HEK293 (cell line): ENCODE data around the gene CD86.

ENCODE experiments used
- CTCF ChIA-PET: fragments of 350-600 bp; formaldehyde crosslinking; extraction: SDS; loops from one replicate; lab custom pipeline; 2021; ENCODE audit warnings: antibody characterized with exemption; lab: Yijun Ruan, JAX
- POLR2A ChIA-PET: fragments of 300-600 bp; formaldehyde crosslinking; extraction: SDS; loops from one replicate; lab custom pipeline; 2020; ENCODE audit warnings: antibody characterized with exemption, inconsistent platforms; lab: Yijun Ruan, JAX
- H3K27ac ChIP-seq: fragments of 200-500 bp; sonication (Bioruptor generic); 2 replicates; pipeline ENCODE4 v1.5.1; 2014; ENCODE audit warnings: low read depth, low read length, control low read depth, inconsistent platforms; ENCODE audit errors: extremely low read depth
- H3K36me3 ChIP-seq, 2 experiments: fragments of 200-500 bp in 1 of 2; sonication (Bioruptor generic) in 1 of 2; 1 replicate in 1 of 2; 2 replicates in 1 of 2; pipeline ENCODE4 v1.5.1; 2014 to 2017; ENCODE audit warnings: inconsistent platforms in 2 of 2, low read length in 2 of 2; ENCODE audit not compliant: control insufficient read depth in 2 of 2, insufficient read depth in 1 of 2
- H3K4me1 ChIP-seq: fragments of 200-500 bp; sonication (Bioruptor generic); 2 replicates; pipeline ENCODE4 v1.5.1; 2014; ENCODE audit warnings: mild to moderate bottlenecking, low read length, inconsistent platforms; ENCODE audit not compliant: control insufficient read depth, insufficient read depth
- H3K4me3 ChIP-seq: 2 replicates; pipeline ENCODE4 v1.5.1; 2011; ENCODE audit warnings: low read depth, mild to moderate bottlenecking, control low read depth, low read length, moderate library complexity
- H3K9me3 ChIP-seq: fragments of 200-500 bp; sonication (Bioruptor generic); 2 replicates; pipeline ENCODE4 v1.5.1; 2014; ENCODE audit warnings: low read depth, low read length, inconsistent platforms; ENCODE audit not compliant: control insufficient read depth, insufficient read depth
- INSM2 ChIP-seq: fragments of 450-650 bp; formaldehyde crosslinking; IDR thresholded peaks from 2 replicates; pipeline ENCODE4 v1.5.1; 2016; ENCODE audit warnings: missing biosample characterization, missing genetic modification characterization
- KLF16 ChIP-seq: fragments of 450-650 bp; formaldehyde crosslinking; IDR thresholded peaks from 2 replicates; pipeline ENCODE4 v1.5.1; 2017; ENCODE audit warnings: missing biosample characterization, missing genetic modification characterization
- MEIS1 ChIP-seq: sonication (generic); formaldehyde crosslinking; IDR thresholded peaks from 2 replicates; pipeline ENCODE4 v1.8.1; 2022; ENCODE audit warnings: missing genetic modification reagents, mild to moderate bottlenecking, borderline replicate concordance
- MYNN ChIP-seq: fragments of 450-650 bp; formaldehyde crosslinking; IDR thresholded peaks from 2 replicates; pipeline ENCODE4 v1.5.1; 2016; ENCODE audit warnings: missing biosample characterization, missing genetic modification characterization, borderline replicate concordance
- PRDM6 ChIP-seq: fragments of 450-650 bp; formaldehyde crosslinking; IDR thresholded peaks from 2 replicates; pipeline ENCODE4 v1.5.1; 2017; ENCODE audit warnings: missing biosample characterization, missing genetic modification characterization
- SCRT2 ChIP-seq: fragments of 450-650 bp; formaldehyde crosslinking; IDR thresholded peaks from 2 replicates; pipeline ENCODE4 v1.5.1; 2016; ENCODE audit warnings: missing biosample characterization, missing genetic modification characterization
- YY2 ChIP-seq: fragments of 450-650 bp; formaldehyde crosslinking; IDR thresholded peaks from 2 replicates; pipeline ENCODE4 v1.5.1; 2016; ENCODE audit warnings: missing biosample characterization, missing genetic modification characterization
- ZFP69B ChIP-seq: fragments of 450-650 bp; formaldehyde crosslinking; IDR thresholded peaks from 2 replicates; pipeline ENCODE4 v1.5.1; 2016; ENCODE audit warnings: missing biosample characterization, missing genetic modification characterization
- ZNF138 ChIP-seq: fragments of 450-650 bp; formaldehyde crosslinking; IDR thresholded peaks from 2 replicates; pipeline ENCODE4 v1.5.1; 2016; ENCODE audit warnings: missing biosample characterization, missing genetic modification characterization, borderline replicate concordance
- ZNF140 ChIP-seq: fragments of 450-650 bp; formaldehyde crosslinking; IDR thresholded peaks from 2 replicates; pipeline ENCODE4 v1.5.1; 2016; ENCODE audit warnings: missing biosample characterization, missing genetic modification characterization
- ZNF2 ChIP-seq: fragments of 450-650 bp; formaldehyde crosslinking; IDR thresholded peaks from 2 replicates; pipeline ENCODE4 v1.5.1; 2016; ENCODE audit warnings: missing biosample characterization, missing genetic modification characterization
- ZNF280C ChIP-seq: fragments of 450-650 bp; formaldehyde crosslinking; IDR thresholded peaks from 2 replicates; pipeline ENCODE4 v1.5.1; 2016; ENCODE audit warnings: missing biosample characterization, missing genetic modification characterization
- ZNF335 ChIP-seq: fragments of 450-650 bp; formaldehyde crosslinking; conservative IDR thresholded peaks from 2 replicates; pipeline ENCODE4 v1.5.1; 2016; ENCODE audit warnings: missing biosample characterization, missing genetic modification characterization
- ZNF555 ChIP-seq: fragments of 450-650 bp; formaldehyde crosslinking; conservative IDR thresholded peaks from 2 replicates; pipeline ENCODE4 v1.5.1; 2017; ENCODE audit warnings: missing biosample characterization, mild to moderate bottlenecking, missing genetic modification characterization, inconsistent platforms
- ZNF571 ChIP-seq: fragments of 450-650 bp; formaldehyde crosslinking; IDR thresholded peaks from 2 replicates; pipeline ENCODE4 v1.5.0; 2017; ENCODE audit warnings: missing biosample characterization, missing genetic modification characterization
- ZNF692 ChIP-seq: fragments of 450-650 bp; formaldehyde crosslinking; IDR thresholded peaks from 2 replicates; pipeline ENCODE4 v1.5.1; 2016; ENCODE audit warnings: missing biosample characterization, missing genetic modification characterization
- ZNF768 ChIP-seq: fragments of 450-650 bp; formaldehyde crosslinking; IDR thresholded peaks from 2 replicates; pipeline ENCODE4 v1.5.1; 2018; ENCODE audit warnings: missing biosample characterization, mild to moderate bottlenecking, missing genetic modification characterization
- ZNF777 ChIP-seq: fragments of 450-650 bp; formaldehyde crosslinking; IDR thresholded peaks from 2 replicates; pipeline ENCODE4 v1.5.1; 2017; ENCODE audit warnings: missing biosample characterization, missing genetic modification characterization, borderline replicate concordance
- ZNF830 ChIP-seq: fragments of 450-650 bp; IDR thresholded peaks from 2 replicates; pipeline ENCODE4 v1.5.0; 2018; ENCODE audit warnings: missing biosample characterization, missing genetic modification characterization, low read depth, mild to moderate bottlenecking, moderate library complexity

Gene CD86

GRCh38 chr3:122076491-122077292, 21.5 kb downstream of the CD86 start (continued):
- no peak for TF ChIP-seq YY2

- Histone ChIP-seq H3K9me3 (no peaks in the 10 kb centered on the region), H3K27ac (no peak overlapping the region), H3K36me3 (no peaks in the 10 kb centered on the region), H3K4me3 (no peak overlapping the region), H3K4me1 (no peaks in the 10 kb centered on the region)
- no peak for TF ChIP-seq ZNF768 (tag by site-specific recombination)
- no peak for TF ChIP-seq ZNF692
- no peak for TF ChIP-seq MYNN
- TF ChIP-seq KLF16 (tag by site-specific recombination), result no peak
- no peak for TF ChIP-seq PRDM6 (tag by site-specific recombination)
- no peak for TF ChIP-seq ZNF555 (tag by site-specific recombination)
- no peak for TF ChIP-seq ZNF140
- no peak for TF ChIP-seq ZNF830 (tag by site-specific recombination)
- no peak for TF ChIP-seq ZNF335 (tag by site-specific recombination)
- POLR2A ChIA-PET, result no interaction called here
- CTCF ChIA-PET, result interaction anchor here (0.6 to 1.9 kb wide), 2 partner anchors 9 to 24 kb away, joined by 4 to 6 read pairs; no protein-coding TSS in a partner anchor
Measured at GRCh38 chr3:122077293-122078234, 22.4 kb downstream of the CD86 start.

- ChIA-PET POLR2A (no interaction called here), CTCF (interaction anchor here (0.6 to 1.9 kb wide), 3 partner anchors 9 to 391 kb away, joined by 4 to 6 read pairs (median 4); no protein-coding TSS in a partner anchor)
- no peak overlapping the region for H3K4me3 ChIP-seq
- H3K9me3 ChIP-seq, result no peaks in the 10 kb centered on the region
- no peaks in the 10 kb centered on the region for H3K4me1 ChIP-seq
- no peak overlapping the region for H3K27ac ChIP-seq
- no peaks in the 10 kb centered on the region for H3K36me3 ChIP-seq
- no peak for TF ChIP-seq ZNF280C
- TF ChIP-seq ZFP69B (tag by site-specific recombination), result no peak
- TF ChIP-seq ZNF2 (tag by site-specific recombination), result no peak
- no peak for TF ChIP-seq MEIS1
- TF ChIP-seq ZNF571 (tag by site-specific recombination), result no peak
- TF ChIP-seq ZNF138 (tag by site-specific recombination), result no peak
- TF ChIP-seq SCRT2 (tag by site-specific recombination), result no peak
- TF ChIP-seq INSM2 (tag by site-specific recombination), result no peak
- no peak for TF ChIP-seq ZNF777
Measured at GRCh38 chr3:122078235-122078935, 23.2 kb downstream of the CD86 start.
